Embryonic facial prominence (tissue), 1 donor: ENCODE results near the gene PLK2.
A peak's percentile ranks its signal among the peaks of the same experiment; 100 is the strongest.

ENCODE experiments used
- DNase-seq: peaks from one replicate; pipeline ENCODE4 v3.0.0-alpha.2; 2016; ENCODE audit errors: extremely low spot score

The PLK2 gene

DNA sequence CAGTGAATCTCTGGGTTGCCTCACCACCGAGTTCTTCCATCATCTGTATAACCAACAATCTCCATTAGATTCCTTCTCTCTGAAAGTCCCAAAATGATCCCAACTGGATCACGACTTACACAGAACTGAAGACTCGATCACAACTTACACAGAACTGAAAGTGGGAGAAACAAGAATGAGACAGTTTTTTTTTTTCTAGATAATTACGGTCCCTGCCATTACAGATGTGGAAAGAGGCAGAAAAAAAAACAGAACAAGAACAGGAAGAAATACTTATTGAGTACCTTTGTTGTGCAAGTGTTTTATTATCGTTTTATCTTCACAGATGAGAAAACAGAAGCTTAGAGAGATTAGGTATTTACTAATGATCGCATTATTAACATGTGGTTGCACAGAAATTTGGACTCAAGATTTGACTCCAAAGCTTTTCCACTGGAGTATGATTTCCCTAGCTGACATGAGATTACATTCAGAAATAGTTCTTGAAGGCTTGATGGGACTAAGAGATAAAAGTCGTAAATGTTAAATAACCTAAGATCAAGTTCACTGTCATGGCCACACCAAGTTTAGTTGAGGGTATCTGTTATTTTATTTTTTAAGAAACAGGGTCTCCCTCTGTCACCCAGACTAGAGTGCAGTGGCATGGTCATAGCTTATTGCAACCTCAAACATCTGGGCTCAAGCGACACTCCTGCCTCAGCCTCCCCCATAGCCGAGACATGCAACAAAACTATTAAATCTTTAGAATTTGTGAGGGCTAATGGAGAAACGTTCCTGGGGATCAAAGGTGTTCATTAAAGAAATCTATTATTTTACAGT lies 8.9 kb downstream of the PLK2 start:
- no peak for DNase-seq

DNA sequence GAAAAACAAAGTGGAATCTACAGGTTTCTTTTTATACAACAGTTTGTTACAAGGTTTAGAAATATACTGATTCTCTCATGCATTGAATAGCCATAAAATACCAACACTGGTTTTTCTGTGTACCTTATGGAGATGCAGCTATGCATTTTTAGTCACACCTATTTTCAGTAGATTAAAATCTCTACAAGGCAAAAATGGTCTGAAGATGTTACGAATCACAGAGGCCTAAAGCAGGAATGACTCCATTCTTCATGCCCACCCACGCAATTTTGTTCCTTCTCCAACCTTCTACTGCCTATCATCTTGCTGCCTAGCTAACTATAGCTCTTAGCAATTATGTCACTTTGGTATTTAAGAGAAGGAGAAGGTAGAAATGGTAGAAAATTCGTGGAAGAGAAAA lies 9.9 kb downstream of the PLK2 start:
- DNase-seq, result no peak

DNA sequence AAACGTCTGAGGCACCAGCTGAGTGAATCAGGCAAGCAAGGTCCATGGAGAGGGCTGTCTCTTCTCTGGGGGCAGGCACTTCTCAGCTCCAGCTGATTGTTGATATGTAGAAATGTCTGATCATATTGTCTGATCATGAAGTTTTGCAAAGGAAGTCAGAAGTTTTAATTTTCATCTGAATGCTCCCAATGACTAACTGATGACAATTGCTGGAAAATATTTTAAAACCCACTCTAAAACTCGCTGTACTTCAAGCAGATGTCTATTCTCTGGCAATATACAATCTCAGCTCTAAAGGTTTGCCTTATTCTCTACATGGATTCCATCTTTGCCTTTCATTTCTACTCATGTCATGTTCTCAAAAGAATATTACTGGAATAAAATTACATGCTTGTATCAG lies 12.7 kb downstream of the PLK2 start:
- DNase-seq, result no peak

DNA sequence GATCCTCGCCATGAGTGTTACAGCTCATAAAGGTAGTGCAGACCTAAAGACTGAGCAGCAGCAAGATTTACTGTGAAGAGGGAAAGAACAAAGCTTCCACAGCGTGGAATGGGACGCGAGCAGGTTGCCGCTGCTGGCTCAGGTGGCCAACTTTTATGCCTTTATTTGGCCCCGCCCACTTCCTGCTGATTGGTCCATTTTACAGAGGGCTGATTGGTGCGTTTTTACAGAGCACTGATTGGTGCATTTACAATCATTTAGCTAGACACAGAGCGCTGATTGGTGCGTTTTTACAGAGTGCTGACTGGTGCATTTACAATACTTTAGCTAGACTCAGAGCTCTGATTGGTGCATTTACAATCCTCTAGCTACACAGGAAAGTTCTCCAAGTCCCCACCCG lies 13.9 kb downstream of the PLK2 start:
- no peak for DNase-seq

DNA sequence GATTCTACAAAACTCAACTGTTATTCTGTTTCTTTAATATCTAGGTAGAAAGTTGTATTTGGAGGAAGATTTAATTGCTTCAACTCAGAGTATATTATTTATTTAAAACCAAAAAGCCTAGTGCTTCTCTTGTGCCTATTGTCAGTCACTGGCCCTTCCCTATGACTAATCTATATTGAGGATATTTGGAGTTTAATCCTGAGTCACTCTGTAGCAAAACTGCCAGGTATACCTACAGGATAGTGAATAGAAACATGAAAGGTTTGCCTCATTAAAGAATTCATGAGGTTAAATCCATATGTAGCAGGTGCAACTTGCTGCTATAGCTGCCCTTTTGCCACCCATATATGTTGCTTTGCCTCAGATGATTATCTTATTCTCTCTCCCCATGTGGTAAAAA lies 15.1 kb downstream of the PLK2 start:
- DNase-seq, result no peak

DNA sequence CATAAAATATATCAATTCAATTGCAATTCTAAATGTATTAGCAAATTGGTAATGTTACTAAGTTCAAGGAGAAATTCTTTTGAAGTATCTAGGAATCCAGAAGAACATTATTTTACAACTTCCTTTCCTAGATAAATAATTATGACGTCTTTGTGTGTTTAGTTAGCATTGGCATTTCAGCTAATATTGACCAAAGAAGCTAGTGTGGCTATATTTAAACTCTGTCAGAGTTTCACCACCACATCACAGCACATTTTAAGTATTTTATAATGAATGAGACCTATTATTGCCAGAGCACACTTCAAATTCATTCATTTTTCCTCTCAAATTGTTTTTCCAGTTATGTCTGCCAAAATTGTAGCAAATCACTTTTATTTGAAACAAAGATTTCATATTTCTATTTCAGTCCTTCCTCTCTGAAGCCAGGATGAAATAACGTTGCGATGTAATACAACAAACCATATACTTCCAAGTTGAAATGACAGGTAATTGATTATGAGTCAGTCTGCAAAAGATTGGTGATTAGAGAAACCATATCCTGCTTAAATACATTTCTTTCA lies 18.9 kb downstream of the PLK2 start:
- no peak for DNase-seq

DNA sequence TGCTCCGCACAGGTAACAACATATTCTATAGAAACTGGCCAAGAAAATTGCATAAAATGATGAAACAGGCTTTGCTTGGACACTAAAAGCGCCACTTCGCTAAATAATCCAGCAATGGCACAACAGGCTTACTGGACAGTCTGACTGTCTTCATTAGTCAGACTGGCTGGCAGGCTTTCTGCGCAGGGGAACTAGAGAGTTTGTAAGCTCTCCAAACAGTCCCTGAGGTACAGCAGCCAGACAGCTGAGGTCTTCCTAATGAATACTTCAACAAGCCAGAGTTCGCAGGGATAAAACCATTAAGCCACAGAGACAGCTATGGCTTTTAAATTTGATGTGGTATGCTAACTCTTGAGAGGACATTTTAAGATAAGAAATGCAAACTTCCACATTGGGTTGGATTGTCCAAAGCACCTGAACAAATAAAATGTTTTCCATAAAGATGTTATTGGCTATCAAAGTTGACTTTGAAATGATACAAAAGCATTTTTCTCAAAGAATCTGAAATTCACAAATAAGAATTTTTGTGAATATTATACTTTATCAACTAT lies 20.7 kb downstream of the PLK2 start:
- no peak for DNase-seq

DNA sequence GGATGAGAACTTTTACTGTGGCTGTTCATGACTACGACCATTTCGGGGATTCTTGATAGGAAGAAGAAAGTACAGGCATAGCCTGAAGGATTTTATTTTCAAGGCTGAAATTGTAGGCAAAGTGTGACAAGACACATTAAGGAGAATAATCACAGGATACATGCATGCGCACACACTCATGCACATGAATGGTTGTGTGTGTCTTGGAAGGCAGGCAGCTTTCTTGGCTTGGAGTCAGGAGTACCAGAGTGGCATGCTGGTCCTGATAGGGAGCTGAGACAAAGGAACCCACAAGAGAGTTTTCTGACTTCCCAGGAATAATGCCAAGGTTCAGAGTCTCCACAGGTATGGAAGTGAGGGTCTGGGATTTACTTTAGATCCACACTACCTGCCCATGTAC lies 22.2 kb downstream of the PLK2 start:
- DNase-seq, result no peak

DNA sequence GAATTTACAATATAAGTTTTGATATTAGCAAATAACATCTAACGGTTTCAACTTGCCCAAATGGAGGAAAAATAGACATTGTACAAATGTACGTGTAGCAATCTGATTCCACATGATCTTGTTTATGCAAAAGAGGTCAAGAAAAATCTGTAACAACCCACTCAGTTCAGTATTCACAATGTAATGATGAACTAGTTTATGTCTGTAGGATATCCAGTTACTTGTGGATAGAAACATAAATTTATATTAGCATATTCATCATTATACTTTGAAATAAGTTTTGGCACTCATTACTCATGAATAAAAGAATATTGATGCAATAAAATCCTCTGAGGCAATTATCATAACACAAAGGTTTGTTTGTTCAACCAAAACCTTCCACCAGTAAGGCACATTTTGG lies 28.1 kb downstream of the PLK2 start:
- no peak for DNase-seq

DNA sequence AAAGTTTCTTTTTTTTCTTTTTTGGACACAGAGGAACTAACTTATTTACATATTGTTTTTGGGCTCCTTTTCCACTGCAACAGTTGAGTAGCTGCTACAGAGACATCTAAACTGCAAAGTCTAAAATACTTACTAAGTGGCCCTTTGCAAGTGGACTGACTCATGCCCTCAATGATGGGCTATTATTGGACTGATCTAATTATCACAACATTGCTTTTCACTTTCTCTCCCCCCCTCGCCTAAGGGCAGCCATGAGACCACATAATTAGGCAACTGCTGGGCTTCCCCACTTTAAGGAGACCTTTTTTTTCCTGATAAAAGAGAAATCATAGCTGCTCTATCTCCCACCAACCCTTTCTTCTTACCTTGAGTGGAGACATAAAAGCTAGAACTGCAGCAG lies 47.0 kb downstream of the PLK2 start:
- DNase-seq, result no peak

DNA sequence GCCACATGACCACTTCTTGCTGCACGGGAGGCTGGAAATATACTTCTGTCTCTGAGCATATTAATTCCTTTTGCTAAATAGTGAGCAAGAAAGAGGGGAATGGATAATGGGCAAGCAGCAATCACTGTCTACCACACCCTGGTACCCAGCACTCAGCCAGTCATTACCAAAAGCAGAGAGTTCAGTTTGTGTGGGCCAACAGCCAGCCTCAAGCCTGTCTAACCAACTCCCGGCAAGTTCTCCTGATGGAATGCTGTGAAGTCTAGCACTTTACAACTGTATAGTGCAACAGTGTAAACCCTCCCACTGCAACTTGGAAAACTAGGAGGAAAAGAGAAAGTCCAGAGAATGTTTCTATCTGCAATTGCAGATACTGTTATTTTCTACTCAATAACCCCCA lies 47.8 kb downstream of the PLK2 start:
- DNase-seq, result no peak

DNA sequence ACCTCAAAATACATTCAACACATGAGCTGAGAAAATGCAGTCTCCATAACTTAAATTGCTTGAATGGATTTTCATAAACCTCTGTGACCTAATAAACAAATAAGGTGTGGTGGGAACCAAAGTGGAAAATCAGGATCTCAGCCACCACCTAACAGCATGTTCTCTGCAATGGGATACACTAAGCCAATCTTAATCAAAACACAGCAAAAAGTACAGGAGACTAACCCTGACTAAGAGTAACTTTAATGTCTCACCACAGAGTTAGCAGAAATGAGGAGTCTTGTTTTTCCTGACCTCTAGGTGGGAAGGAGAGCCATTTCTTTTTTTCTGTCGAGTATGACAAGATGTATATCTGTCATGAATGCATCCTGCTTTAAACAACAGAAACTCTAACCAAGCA lies 48.5 kb downstream of the PLK2 start:
- DNase-seq, result no peak

DNA sequence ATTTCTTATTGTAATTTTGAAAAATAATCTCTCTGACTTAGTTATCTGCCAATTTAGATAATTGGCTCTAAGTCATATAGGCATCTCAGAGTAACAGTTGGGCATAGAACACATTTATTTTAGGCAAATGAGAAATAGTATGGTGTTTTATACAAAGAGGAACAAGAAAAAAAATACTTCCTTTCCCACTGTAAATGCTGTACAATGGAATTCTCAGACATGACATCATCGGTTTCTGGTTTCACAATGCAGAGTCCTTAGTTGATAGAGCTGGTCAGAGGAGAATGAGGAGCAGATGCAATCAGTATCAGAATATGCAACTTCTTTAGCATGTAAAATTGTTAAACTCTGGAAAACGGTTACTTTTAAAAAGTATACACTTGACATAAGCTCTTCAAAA lies 49.4 kb downstream of the PLK2 start:
- DNase-seq, result peak; percentile 42

DNA sequence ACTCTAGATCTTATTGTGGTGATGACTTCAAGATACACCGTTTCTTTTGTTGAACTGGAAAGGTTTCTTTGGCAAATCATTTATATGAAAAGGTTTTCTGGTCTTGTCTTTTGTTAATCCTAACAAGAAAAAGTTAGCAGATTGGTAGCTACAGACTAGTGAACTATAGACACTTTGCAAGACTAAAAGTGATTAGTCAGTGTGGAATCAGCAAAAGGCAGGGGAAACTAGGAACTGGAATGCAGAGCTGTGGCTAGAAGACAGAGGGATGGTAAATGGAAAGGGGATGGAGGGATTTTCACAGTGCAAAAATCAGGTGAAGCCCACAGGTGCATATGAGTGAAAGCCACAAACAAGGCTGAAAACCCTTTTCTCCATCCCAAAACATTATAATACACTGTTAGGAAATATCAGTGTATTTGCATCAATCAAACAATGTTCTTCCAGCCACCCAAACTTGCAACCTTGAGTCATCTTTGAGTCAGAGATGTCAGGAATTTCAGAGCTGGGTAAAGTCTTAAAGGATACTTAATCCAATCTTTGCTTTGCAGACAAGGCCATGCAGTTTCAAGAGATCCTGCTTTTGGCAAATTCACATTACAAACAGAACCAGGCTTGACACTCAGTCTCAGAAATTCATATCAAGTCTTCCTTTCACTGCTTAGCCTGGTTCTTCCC lies 52.7 kb downstream of the PLK2 start:
- DNase-seq, result no peak

DNA sequence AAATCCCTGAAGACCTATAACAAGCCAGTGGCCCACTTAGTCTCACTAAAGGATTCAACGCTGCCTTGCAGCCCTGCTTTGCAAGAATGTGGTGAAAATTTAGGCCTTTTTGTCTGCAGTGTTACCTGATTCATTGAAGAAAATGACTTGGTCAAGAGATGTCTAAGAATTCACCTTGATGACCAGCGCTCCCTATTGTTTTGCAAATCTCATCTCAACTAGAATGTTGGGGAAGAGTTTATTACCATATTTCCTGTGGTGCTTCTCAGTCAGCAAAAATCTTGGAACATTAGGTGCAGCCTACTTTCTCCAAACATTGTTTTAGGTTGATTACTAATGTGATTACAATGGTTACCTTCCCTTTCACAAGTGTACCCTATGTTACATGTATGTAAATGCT lies 53.5 kb downstream of the PLK2 start:
- DNase-seq, result no peak

DNA sequence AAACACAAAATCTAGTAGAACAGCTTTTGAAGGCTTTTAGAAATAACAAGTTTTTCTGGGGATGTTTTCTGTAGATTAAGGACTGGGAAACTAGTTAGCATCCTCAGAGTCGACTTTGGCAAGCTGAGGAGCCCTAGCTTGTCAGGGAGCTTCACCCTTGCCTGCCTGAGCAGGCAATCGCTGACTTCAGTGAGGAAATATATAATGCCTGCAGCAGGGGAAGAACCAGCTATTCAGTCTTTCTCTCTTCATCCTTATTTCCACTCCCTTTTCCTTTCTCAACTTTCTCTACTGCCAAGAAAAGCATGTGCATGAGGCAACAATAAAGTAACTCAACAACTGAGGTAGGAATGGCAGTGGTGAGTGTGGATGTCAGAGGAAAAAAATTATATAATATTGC lies 54.7 kb downstream of the PLK2 start:
- no peak for DNase-seq

DNA sequence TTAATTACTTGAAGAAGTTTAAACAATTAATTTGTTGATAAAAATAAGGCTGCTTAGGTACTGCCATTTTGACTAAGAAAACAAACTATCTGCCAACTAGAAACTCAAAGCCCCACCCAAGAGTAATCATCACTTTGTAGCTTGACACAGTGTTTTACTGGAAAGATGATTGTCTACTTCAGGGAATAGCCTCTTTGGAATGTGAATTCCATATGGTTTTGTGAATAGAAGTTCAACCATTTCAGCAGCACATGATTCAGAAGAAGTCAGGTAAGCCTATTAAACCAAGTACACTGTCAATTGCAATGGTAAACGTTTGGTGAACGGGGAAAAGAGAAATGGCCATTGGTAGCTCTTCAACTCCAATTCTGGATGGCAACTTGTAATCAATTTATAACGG lies 55.2 kb downstream of the PLK2 start:
- no peak for DNase-seq
